ENCODE data around the gene GDPD3. TPM values are rescaled to one million over a fixed set of nuclear protein-coding genes. Genes with fewer than 3 reads are reported as not detected.

The GDPD3 gene
- total and polyA plus RNA-seq, 2 of the 13 experiments (the other 11 are each of a cell fraction or from before 2014, with no cell fraction given) = 18.7 to 20.6 TPM

- TF ChIP-seq KAT8 (CRISPR knock-in tag; IDR thresholded peaks at IDR 0.05) (peak; percentile 79), ZNF468 (CRISPR knock-in tag; IDR thresholded peaks at IDR 0.05) (0 out of 2 replicates have a peak, but pooled peaks have one; percentile 78), BCL3 (CRISPR knock-in tag; IDR thresholded peaks at IDR 0.05) (peak; percentile 73; the same call in 1 of the 2 replicates), ZSCAN5A (CRISPR knock-in tag; IDR thresholded peaks at IDR 0.05; ENCODE audit: borderline replicate concordance) (0 out of 2 replicates have a peak, but pooled peaks have one; percentile 22), ATF6 (CRISPR knock-in tag; conservative IDR thresholded peaks at IDR 0.05) (no peak), ZNF547 (CRISPR knock-in tag; IDR thresholded peaks at IDR 0.05) (peak; percentile 90; the same call in 1 of the 2 replicates), ZMAT5 (CRISPR knock-in tag; IDR thresholded peaks at IDR 0.05; ENCODE audit: borderline replicate concordance, low read depth) (no peak), ZNF362 (CRISPR knock-in tag; IDR thresholded peaks at IDR 0.05; ENCODE audit: borderline replicate concordance) (peak; percentile 46; the same call in 1 of the 2 replicates), ELK4 (CRISPR knock-in tag; IDR thresholded peaks at IDR 0.05; ENCODE audit: borderline replicate concordance) (no peak), ZNF280D (CRISPR knock-in tag; IDR thresholded peaks at IDR 0.05) (peak; percentile 87; the same call in 1 of the 2 replicates), MLX (CRISPR knock-in tag; IDR thresholded peaks at IDR 0.05) (0 out of 2 replicates have a peak, but pooled peaks have one; percentile 10), ZNF75D (CRISPR knock-in tag; IDR thresholded peaks at IDR 0.05; ENCODE audit: borderline replicate concordance) (0 out of 2 replicates have a peak, but pooled peaks have one; percentile 35)
These were observed 923 bp downstream of the GDPD3 start (continued) for GRCh38 chr16:30112197-30113030.

Measured in HepG2 (cell line).